ENCODE results near the gene P2RX4.
"Not testable (repeated sequence)": the region's sequence is repeated elsewhere in the genome, so short reads cannot be mapped to it uniquely, and the experiment has no call there.

P2RX4 gene

DNA sequence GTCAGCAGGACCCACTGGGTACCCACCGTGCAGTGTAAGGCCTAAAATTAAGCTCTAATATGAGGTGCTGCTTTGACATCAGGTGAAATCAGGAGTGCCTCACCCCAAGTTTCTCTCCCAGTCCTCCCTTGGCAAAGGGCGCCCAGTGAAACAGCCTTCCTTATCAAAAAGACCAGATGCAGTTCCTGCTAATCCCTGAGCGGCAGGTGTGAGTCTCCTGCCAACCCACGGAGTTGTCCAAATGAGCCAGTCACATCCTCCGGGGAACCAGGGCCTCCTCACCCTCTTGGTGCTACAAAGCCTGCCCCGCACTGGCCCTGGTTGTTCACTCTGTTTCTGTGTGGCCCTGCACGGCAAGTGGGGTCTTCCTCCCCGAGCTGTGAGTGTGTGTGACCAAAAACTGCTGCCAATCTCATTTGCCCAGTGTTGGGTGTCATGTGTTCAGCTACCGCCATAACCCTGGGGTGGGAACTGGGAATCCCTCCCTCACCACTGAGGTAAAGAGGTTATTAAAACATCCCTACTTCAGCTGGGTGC, 20.2 kb upstream of the P2RX4 start:
- DNase-seq = no peak

- peak; percentile 17 to 40 for DNase-seq
These were observed 19.4 kb upstream of the P2RX4 start for GRCh38 chr12:121190523-121191031.

- no peak for DNase-seq
These were observed 18.8 kb upstream of the P2RX4 start for GRCh38 chr12:121191151-121191550.

GRCh38 chr12:121196902-121197301, 13.0 kb upstream of the P2RX4 start:
- DNase-seq = peak; percentile 92 to 95

GRCh38 chr12:121198949-121199348, 11.0 kb upstream of the P2RX4 start:
- no peak for DNase-seq

- not testable (repeated sequence) for DNase-seq
These were observed 8.8 kb upstream of the P2RX4 start for GRCh38 chr12:121201140-121201539.

DNA sequence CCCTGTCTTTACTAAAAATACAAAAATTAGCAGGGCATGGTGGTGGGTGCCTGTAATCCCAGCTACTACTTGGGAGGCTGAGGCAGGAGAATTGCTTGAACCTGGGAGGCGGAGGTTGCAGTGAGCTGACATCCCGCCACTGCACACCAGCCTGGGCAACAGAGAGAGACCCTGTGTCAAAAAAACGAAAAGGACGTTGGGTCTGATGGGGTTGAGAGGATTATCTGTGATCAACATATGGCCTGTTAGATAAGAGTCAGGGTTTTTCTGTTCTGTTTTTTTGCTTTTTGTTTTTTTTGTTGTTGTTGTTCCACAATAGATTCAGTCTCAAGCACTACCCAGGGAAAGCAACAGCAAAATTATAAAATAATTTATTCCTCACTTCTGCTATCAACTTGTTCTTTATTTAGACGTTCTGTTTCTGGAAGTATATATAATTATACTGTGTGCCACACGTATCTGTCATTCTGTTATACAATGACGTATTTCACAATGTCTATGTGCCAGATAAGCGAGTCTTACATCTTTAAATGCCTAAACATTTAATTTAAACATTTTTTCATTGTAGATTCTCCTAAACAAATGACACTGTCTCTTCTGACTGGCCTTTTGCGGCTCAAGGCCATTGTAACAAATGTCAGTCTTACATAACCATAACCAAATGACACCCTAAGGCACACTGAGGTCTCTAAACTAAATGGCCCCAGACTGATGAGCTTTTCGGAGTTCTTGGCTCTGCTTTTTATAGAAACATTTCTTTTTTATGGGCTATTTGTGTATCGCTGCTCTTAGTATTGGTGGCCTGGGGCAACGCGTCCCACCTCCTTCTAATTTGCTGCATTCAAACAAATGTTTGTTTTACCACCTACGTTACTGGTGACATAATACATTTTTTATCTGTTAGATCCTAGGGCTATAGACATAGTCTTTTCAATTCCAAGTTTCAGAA, 7.2 kb upstream of the P2RX4 start:
- DNase-seq = no peak

DNA sequence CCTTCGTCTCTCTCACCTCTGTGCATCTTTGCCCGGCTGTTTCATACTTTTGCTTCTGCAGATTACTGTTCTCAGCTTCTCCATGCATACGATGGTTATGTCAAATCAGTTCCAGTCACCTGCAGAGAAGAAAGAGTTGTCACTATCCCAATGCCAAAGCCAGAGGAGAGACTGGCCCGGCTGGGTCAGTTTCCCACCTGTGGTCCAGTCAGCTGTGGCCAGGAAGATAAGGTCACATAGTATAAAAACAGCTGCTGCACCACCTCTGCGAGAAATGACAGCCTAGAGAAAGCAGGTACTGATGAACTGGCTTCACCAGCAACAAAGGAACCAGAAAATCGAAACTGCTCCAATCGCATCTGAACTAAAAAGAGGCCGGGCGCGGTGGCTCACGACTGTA, 6.4 kb upstream of the P2RX4 start:
- DNase-seq = no peak

DNA sequence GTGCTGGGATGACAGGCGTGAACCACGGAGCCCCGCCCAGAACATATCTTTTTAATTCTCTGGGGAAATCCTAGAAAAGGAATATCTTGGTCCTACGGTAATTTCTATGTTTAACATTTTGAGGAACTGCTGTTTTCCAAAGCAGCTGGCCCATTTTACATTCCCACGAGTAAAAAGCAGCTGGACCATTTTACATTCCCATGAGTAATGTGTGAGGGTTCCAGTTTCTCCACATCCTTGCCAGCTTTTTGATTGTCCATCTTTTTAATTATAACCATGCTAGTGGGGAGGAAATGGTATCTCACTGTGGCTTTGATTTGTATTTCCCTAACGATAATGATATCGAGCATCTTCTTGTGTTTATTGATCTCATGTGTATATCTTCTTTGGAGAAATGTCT, 4.4 kb upstream of the P2RX4 start:
- DNase-seq = no peak

DNA sequence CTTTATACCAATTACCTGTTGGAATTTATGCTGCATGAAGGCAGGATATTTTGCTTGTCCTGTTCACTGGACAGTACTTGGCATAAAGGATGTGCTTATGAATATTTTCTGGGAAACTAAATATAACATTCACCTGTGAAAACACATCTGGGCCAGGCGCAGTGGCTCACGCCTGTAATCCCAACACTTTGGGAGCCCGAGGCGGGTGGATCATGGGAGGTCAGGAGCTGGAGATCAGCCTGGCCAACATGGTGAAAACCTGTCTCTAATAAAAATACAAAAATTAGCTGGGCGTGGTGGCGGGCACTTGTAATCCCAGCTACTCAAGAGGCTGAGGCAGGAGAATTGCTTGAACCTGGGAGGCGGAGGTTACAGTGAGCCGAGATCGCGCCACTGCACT, 1.4 kb upstream of the P2RX4 start:
- DNase-seq = not testable (repeated sequence)

DNA sequence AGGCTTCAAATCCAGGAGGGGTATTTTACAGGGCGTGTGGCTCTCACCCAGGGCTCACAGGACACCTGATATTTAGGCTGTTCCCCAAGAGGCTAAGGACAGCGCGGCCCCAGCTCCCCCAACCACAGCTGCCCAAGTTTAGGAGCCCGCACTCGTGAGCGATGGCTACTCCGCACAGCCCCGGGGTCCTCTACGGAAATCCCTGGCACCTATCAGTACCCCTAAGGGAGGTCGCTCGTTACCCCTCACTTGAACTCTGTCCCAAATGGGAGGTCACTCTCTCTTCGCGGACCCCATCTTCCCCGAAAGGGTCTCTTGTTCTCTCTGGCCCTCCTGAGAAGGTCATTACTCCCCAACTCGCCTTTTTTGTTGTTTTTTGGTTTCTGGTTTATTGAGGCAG, 708 bp upstream of the P2RX4 start:
- DNase-seq = no peak

DNA sequence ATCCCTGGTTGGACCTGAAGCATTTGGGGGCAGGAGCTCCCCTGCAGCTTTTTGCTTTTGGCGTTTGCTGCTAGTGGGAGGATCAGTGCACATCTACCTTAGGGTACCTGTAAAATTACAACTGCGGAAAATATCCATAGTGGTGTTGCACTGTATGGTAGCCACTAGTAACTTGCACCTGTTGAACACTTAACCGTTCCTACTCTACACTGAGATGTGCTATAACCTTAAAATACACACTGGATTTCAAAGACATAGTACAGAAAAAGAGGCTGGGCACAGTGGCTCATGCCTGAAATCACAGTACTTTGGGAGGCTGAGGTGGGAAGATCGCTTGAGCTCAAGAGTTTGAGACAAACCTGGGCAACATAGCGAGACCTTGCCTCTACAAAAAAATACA, 2.9 kb downstream of the P2RX4 start:
- no peak for DNase-seq

- no peak for DNase-seq
These were observed 4.3 kb downstream of the P2RX4 start for GRCh38 chr12:121214166-121214777.

- no peak for DNase-seq
These were observed 5.2 kb downstream of the P2RX4 start for GRCh38 chr12:121214855-121215745.

DNA sequence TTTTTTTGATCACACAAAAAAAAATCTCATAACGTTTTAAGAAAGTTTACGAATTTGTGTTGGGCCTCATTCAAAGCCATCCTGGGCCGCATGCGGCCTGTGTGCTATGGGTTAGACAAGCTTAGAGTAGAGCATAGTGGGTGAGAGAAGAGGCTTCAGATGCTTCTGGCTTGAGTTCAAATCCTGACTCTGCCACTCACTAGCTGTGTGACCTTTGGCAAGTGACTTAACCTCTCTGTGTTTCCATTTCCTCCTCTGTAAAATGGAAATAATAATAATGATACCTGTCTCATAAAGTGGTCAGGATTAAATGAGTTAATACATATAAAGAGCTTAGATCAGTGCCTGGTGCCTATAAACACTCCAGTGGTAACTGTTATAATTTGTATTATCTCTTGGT, 6.2 kb downstream of the P2RX4 start:
- no peak for DNase-seq

- DNase-seq = no peak
These were observed 7.1 kb downstream of the P2RX4 start for GRCh38 chr12:121217063-121217462.

GRCh38 chr12:121217761-121218160, 7.8 kb downstream of the P2RX4 start:
- no peak for DNase-seq

DNA sequence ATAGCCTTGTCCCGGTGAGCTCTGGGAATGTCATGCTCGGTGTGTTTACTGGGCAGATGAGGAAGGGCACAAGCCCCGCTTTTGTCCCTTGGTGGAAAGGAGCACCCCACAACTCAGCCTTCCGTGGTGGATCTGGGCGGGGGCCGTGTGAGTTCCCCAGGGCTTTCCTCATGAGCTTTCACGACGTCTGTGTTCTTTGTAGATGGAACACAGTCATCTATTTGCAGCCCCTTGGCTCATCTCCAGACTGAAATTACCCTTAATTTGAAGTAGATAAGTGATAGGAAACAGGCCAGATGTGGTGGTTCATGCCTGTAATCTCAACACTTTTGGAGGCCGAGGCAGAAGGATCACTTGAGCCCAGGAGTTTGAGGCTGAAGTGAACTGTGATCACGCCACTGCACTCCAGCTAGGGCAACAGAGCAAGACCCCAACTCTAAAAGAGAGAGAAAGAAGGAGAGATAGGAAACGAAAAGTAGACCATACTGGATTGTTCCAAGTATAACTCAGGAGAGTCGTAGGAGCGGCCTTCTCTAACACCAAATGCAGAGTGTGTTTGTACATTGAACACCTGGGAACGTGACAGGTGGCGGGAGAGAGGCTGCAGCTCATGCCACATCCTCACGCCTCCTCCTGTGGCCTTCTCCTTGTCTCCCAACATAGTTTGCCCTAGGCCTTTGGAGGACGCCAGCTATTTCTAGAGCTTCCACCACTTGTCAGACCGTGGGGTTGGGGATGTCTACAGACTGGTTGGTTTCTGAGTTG, 8.8 kb downstream of the P2RX4 start:
- DNase-seq = no peak

DNA sequence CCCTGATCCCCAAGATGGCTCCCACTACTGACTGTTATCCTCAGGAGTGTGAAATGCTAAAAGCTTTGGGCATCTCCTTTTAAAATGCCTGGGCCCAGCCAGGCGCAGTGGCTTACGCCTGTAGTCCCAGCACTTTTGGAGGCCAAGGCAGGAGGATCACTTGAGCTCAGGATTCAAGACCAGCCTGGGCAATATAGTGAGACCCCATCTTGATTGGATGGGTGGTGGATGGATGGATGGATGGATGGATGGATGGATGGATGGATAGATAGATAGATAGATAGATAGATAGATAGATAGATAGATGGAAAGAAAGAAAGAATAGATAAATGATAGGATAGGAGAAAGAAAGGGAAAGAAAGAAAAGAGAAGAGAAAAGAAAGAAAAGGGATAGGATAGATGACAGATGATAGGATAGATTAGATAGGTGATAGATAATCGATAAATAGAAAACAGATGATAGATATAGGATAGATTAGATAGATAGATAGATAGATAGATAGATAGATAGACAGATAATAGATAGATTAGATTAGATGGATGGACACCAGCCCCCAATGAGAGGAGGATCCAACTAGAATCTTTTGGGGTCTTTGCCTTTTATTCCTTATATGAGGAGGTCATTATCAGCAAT, 9.5 kb downstream of the P2RX4 start:
- no peak for DNase-seq

DNA sequence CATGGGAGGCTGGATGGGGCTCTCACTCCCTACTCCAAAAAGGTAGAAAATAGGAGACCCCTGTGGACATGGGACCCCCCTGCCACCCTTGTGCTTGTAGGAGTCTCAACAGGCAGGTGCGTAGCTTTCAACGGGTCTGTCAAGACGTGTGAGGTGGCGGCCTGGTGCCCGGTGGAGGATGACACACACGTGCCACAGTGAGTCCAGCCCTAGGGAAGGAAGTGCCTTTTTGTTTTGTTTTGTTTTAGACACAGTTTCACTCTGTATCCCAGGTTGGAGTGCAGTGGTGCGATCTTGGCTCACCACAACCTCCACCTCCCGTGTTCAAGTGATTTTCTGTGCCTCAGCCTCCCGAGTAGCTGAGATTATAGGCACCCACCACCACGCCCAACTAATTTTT, 12.9 kb downstream of the P2RX4 start:
- no peak for DNase-seq
